ENCODE results near the gene CARM1.

DNA sequence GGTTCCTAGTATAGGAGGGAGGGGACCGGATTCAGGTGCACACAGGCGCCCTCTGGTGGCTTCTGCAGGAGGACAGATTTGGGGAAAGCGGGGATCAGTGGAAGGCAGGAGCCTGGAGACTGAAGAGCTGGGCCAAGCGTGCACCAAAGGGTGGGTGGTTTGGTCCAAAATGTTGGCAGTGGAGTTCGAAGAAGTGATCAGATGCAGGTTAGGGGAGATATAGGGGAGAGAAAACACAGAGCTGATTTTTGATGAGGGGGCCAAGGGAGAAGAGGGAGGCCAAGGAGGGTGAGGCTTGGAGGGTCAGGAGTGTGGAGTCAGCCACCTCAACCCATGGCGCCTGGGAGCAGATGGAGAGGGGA lies 6.8 kb upstream of the CARM1 start:
- TF ChIP-seq POLR2A (IDR thresholded peaks at IDR 0.05) = no peak
- TF ChIP-seq, protein P1, sequence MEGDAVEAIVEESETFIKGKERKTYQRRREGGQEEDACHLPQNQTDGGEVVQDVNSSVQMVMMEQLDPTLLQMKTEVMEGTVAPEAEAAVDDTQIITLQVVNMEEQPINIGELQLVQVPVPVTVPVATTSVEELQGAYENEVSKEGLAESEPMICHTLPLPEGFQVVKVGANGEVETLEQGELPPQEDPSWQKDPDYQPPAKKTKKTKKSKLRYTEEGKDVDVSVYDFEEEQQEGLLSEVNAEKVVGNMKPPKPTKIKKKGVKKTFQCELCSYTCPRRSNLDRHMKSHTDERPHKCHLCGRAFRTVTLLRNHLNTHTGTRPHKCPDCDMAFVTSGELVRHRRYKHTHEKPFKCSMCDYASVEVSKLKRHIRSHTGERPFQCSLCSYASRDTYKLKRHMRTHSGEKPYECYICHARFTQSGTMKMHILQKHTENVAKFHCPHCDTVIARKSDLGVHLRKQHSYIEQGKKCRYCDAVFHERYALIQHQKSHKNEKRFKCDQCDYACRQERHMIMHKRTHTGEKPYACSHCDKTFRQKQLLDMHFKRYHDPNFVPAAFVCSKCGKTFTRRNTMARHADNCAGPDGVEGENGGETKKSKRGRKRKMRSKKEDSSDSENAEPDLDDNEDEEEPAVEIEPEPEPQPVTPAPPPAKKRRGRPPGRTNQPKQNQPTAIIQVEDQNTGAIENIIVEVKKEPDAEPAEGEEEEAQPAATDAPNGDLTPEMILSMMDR (IDR thresholded peaks at IDR 0.05) = peak; percentile 77 to 91 (median 86)
